Left ventricle myocardium superior (tissue), 1 donor: ENCODE measurements around the gene KLHL35. TPM values are rescaled to one million over a fixed set of nuclear protein-coding genes. Genes with fewer than 3 reads are reported as not detected.

ENCODE experiments used
- ATAC-seq: fragments of 200-7000 bp; cut with Tn5 transposase; one replicate; pipeline ENCODE4 v1.9.1; 2020; ENCODE audit warnings: mild to moderate bottlenecking, moderate library complexity
- DNase-seq: peaks from one replicate; pipeline ENCODE4 v3.0.0-alpha.2; 2020
- intact Hi-C: fragments of 100-400 bp; cut with micrococcal nuclease; formaldehyde crosslinking; loops from one replicate; pipeline ENCODE4 v1.11.0; 2022
- long read RNA-seq: library from polyadenylated mRNA; unstranded; transcript quantifications from one replicate; pipeline ENCODE4 v2.0.0, GENCODE V29; 2021
- total RNA-seq: library from RNA; stranded (reverse); fragmentation: NEBNext Ultra II Directional; extraction: Animal tissue kit (Norgen Biotek cat#: 25700); gene quantifications from one replicate; pipeline ENCODE4 v1.2.1, GENCODE V29; 2021
- donor health status: DM: no; HTN: yes; CAD: no; lungs with severe emphysema.

The KLHL35 gene, protein sequence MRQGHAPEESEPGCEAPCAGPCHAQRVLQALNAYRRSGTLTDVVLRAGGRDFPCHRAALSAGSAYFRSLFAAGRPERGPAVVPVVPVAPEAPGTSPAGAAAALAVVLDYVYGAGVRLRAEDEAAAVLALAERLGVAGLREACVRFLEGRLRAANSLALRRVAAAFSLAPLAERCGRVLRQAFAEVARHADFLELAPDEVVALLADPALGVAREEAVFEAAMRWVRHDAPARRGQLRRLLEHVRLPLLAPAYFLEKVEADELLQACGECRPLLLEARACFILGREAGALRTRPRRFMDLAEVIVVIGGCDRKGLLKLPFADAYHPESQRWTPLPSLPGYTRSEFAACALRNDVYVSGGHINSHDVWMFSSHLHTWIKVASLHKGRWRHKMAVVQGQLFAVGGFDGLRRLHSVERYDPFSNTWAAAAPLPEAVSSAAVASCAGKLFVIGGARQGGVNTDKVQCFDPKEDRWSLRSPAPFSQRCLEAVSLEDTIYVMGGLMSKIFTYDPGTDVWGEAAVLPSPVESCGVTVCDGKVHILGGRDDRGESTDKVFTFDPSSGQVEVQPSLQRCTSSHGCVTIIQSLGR
- 0.89 TPM for total RNA-seq
- long read RNA-seq, partial matches to known transcripts, result 0 of 2 reads
- long read RNA-seq, other reads (novel, unspliced or antisense), result 0 of 2 reads

GRCh38 chr11:75432911-75433321 is at the start of gene KLHL35:
KLHL35 (minus strand) TSS chr11:75433203; CDS start chr11:75430629, 2,574 bp downstream.
- DNase-seq (no peak), ATAC-seq (no peak)
- intact Hi-C loops, result no loop called here

DNA sequence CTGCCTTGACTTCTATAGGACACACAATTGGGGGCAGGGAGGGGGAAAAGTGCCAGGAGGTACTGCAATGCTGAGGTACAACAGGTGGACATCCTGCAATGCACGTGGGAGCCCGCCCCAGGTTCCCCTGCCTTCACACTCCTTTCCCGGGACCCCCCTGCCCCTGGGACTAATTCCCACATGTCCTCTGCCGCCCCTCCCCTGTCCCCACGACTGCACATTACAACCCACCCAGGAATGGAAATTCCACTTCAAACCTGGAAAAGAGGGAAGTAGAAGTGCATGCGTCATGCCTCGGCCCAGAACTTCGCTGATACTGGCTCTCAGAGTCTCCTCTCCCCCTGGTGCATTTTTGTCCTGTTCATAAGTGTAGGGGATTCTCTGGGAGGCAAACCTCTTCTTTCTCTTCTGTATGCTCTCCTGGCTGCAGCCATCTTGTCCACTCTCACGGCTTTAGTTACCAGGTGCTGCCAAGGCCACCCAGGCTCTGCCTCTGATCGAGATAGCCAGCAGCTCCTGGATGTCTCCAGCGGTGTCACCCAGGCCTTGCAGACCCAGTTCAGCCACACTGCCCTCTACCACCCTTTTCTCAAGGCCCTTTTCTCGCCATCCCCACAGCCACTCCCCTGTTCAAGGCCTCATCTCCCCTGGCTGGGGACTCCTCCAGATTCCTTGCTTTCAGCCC is 49.1 kb upstream of the KLHL35 start:
- intact Hi-C loops, result no loop called here
- DNase-seq (no peak), ATAC-seq (no peak)

DNA sequence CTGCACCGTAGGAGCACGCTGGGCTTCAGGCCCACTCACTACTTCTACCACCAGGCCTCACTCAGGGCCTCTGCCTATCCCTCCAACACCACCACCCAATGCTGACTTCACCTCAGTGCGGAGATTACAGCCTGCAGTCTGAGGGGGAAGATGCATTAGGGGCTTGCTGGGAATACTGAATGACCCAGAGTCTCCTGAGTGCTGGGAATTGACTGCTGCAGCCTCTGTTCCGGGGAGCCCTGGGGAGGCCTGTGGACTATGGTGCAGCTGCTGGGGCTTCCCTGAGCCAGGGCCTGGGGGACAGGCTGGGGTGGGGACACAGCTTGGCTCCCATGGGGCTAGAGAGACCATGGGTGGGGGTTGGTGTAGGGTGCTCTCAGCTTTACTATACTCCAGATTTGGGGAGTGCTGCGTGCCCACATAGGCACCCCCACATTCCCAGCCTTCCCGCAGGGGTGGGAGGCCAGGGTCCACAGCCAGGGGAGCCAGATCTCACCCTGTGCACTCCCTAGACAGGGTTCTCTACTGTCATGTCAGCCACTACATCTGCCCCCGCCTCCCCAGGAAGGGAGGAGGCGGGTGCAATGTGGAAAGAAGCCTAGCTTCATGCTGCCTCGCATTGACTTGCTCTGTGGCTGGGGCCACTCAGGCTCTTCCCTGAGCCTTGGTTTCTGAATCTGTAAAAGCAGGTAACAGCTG is 48.4 kb upstream of the KLHL35 start:
- DNase-seq, result no peak
- no peak for ATAC-seq
- intact Hi-C loops, result no loop called here

- ATAC-seq (no peak), DNase-seq (no peak)
- intact Hi-C loops, result no loop called here
These were observed 47.5 kb upstream of the KLHL35 start for GRCh38 chr11:75480185-75481175.

GRCh38 chr11:75479597-75480145 is 46.7 kb upstream of the KLHL35 start:
- intact Hi-C loops, result no loop called here
- DNase-seq (no peak), ATAC-seq (no peak)

DNA sequence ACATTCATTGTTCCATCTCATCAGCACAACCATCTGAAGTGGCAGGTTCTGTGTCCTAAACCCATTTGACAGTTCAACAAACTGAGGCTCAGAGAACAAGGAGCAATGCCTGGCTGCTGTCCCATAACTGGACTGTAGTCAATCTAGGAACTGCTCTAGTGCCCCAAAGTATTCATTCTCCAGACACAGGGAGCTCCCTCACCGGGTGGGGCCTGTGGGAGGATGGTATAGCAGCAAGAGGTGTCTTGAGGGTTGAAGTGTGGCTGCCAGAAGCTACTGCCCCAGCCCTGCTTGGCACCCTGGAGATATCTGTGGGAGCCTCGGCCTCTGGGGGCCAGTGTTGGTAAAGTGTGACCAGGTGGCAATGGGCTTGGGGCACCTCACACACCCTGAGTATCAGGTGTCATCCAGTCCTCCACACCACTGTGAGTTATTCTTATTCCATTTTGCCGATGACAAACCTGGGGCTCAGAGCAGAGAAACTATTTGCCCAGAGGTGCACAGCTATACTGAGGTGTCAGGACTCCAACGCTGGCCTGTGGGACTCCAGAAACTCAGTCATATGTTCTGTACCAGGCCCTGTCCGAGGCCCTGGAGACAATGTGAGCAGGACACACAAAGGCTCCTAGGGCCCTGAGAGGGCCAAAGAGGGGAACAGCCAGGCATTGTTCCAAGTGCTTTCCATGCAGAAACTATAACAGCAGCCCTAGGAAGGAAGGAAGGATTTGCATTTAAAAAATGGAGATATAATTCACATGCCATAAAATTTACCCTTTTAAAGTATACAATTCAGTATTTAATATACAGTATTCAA is 46.0 kb upstream of the KLHL35 start:
- DNase-seq (no peak), ATAC-seq (no peak)
- intact Hi-C loops, result no loop called here

DNA sequence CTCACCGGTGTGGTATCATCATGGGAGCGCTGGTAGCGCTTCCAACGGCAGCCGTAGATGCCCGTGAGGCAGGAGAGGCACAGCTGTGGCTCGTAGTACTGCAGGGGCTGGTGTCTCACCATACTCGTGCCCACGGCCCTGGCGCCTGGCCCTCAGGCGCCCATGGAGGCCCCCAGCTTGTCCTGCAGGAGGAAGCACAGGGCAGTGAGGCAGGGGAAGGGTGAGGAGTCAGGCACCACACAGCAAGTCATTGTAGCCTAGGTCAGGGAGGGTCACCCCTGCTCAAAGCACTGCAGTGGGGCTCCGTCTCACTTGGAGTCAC is 44.6 kb upstream of the KLHL35 start:
- DNase-seq (no peak), ATAC-seq (no peak)
- intact Hi-C loops, result no loop called here

DNA sequence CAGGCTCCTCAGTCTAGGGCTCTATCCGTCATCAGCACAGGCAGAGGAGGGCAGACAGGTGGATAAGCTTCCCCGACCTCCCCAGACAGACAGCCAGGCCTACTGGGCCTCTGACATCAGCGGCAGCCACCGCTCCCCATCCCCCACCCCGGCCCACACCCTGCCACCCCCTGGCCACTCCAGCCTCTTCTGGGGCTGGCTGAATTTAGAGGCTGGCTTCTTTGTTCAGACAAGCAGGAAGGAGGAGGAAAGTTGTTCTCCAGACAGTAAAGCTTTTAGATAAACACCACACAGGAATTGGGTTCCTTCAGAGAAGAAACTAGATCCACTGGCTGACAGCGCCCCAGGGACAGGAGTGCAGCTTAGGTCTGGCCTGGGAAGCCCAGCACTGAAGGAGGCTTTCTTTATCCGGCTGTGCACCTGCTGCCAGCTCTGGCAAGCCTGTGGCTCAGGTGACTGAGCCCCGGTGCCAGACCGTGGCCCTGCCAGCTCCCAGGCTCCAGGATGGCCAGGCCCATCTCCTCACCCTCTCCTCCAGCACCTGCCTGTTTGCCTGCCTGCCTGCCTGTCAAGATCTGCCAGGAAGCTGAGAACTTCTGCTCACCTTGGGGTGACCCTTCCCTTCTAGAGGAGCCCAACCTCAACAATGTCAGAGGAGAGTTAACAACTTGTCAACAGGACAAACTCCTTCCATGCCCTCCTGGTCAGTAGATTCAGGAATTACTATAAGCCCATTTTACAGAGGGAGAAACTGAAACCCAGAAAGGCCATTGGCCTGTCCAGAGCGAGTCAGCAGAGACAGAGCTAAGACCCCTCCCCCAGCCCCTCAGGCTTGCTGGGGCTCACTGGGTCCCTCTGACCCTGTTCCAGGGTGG is 44.0 kb upstream of the KLHL35 start:
- peak; percentile 77 for DNase-seq
- peak; percentile 90 for ATAC-seq
- intact Hi-C loops, result no loop called here

DNA sequence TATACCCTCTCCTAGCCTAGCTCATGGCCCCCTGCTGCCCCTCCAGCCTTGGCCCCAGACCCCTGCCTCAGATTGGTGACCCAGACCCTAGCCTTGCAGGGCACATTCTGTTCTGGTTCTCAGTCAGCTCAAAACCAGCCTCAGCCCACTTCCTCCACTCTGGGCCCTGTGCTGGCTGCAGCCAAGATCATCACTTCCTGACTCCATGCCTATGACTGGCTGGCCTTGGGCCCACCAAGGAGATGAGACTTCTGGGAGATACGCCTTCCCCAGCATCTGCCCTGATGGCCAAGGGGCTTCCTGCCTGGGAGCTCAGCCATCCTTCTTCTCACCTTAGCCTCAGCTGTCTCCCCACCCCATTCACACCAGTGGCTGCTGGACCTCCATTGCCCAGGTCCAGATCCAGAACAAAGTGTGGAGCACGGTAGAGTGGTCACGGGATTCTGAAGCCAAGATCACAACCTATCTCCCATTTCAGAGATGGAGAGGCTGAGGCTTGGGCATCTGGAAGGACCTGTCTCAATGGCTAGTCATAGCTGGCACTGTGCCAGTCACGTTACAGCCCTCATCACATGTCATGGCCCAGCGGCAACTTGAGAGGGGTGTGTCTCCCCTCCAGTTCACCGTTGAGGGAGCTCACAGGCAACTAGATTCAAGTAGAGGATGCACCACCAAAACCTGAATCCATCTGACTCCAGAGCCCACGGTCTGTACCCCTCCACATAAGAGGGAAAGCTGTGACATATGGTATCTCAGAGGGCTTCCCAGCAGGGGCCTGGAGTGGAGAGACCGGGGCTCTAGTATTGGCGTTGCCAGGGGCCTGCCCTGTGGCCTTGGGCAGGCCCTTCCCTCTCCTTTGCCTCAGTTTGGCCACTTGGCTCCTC is 43.0 kb upstream of the KLHL35 start:
- ATAC-seq (peak; percentile 45), DNase-seq (peak; percentile 69)
- intact Hi-C loops, result no loop called here

DNA sequence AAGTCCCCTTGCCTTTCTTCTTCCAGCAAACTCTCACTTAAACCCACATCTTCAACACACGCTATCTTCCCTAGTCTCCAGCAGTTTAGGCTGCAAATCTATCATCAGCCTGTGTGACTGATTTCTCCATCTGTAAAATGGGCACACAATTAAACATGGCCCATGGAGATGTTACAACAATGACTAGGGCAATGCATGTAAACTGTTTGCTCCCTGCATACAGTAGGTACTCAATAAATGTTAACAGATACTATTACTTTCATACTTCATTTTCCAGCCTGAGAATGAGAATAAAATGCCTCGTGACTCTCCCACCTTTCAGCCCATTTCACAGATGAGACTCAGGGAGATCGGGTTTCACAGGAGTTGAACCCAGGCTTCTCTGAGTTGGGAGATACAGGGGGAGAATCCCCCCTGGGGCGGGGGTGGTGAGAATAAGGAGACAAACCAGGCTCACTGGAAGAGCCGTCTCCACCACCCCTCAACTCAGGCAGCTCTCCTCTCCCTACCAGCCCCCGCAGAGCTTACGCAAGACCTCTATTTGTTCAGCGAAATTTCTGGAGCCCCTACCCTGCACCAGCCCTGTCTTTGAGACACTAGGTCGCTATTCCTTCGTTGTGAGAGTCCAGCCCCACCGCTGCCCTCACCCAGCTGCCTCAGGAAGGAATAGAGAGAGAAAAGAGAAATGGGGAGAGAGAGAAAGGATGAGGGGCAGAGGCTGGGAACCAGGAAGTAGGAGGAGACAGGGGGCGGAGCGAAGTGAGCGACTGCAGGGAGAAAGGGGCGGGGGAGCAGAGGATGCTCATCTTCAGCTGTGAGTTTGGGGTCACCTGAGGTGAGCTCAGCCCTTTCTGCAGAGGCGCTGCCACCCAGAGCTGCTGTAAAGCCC is 42.1 kb upstream of the KLHL35 start:
- DNase-seq, result peak; percentile 74
- ATAC-seq, result peak; percentile 31
- intact Hi-C loops, result no loop called here

DNA sequence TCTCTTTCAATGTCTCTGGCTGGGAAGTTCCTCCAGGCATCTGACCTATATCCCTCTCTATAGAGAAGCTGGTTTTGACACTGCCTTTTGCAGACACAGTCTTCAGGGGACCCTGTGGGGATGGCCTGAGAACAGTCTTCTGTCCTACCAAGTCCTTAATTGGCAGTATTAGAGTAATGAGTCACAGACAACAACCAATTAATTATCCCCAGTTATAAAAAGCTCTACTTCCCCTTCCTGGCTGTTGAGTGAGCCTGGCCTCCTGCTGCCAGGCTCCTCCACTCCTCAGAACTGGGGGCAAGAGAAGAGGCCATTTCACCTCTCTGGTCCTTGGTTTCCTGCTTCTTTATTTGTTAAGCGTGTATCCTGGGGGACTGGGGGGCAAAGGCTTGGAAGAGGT is 41.2 kb upstream of the KLHL35 start:
- intact Hi-C loops, result no loop called here
- no peak for DNase-seq
- ATAC-seq, result no peak

DNA sequence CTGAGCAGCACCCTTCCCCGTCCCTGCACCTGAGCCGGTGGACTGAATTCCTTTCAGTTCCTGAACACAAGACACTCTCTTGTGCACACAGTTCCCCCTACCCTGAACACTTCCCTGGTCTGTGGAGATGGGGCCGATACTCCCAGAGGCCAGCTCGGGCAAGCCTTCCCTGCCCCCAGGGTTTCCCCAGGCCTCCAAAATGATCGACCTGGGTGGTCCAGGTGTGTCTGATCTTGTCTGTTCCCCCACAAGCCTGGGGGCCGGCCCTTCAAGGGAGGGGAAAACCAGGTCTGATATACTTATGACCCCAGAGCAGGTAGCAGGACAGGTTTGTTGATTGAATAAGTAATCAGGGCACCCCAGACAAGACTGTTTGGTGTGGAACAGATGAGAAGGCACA is 40.7 kb upstream of the KLHL35 start:
- no peak for ATAC-seq
- DNase-seq, result no peak
- intact Hi-C loops, result no loop called here

DNA sequence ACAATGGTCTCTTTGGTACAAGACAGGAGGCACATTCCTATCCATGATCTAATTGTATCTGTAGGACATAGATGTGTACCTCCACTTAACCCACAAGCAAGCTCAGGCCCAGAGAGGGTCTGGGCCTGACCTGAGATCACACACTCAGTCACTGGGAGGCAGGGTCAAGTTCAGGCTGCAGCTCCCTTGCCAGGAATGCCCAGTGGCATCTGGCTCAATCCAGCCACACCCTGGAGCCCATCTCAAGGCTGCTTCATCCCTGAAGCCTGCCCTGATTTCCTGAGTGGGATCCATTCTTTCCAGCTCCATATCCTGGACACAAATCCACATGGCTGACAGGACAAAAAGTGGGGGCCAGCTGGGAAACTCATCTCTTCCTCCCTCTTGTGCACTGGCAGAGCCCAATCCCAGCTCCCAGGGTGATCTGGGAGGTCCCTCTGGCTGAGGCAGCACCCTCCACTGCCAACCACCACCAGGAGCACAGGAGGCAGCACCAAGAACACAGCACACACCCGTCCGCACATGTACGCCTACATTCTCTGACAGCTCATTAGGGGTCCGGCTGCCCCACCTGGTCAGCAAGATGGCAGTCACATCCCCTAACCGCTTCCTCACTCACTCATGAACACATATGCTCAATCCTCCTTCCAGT is 39.2 kb upstream of the KLHL35 start:
- ATAC-seq (no peak), DNase-seq (no peak)
- intact Hi-C loops, result no loop called here
